GM12873 (cell line): ENCODE measurements around the gene REEP2.

Experiments used
- TF ChIP-seq, protein P1 (sequence below): IDR thresholded peaks from 2 replicates; pipeline ENCODE4 v1.5.1; 2012; ENCODE audit warnings: low read depth, mild to moderate bottlenecking, moderate library complexity, low read length, control low read depth; ENCODE audit not compliant: insufficient read depth; ENCODE audit errors: missing control alignments

Gene REEP2

DNA sequence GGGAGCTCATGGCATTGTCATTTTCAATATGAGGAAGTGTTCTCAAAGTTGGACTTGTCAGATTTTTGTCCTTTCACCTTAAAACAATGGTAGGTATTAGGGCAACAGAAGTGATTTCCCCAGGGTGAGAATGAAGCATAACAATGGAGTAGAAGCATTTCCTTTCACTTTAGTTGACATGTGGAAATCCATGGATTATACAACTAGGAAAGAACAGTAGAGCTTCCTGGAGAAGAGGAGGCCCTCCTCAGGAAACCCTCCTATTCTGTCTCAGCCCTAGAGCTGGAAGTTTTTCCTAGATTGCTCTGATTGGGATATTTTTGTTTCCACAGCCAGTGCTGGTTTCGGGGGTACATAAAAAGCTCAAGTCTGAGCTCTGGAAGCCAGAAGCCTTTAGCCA lies 13.8 kb upstream of the REEP2 start:
- TF ChIP-seq, protein P1, sequence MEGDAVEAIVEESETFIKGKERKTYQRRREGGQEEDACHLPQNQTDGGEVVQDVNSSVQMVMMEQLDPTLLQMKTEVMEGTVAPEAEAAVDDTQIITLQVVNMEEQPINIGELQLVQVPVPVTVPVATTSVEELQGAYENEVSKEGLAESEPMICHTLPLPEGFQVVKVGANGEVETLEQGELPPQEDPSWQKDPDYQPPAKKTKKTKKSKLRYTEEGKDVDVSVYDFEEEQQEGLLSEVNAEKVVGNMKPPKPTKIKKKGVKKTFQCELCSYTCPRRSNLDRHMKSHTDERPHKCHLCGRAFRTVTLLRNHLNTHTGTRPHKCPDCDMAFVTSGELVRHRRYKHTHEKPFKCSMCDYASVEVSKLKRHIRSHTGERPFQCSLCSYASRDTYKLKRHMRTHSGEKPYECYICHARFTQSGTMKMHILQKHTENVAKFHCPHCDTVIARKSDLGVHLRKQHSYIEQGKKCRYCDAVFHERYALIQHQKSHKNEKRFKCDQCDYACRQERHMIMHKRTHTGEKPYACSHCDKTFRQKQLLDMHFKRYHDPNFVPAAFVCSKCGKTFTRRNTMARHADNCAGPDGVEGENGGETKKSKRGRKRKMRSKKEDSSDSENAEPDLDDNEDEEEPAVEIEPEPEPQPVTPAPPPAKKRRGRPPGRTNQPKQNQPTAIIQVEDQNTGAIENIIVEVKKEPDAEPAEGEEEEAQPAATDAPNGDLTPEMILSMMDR: no peak

GRCh38 chr5:138435943-138436342 lies 2.9 kb upstream of the REEP2 start:
- TF ChIP-seq, protein P1: no peak

GRCh38 chr5:138438003-138438723 lies 694 bp upstream of the REEP2 start:
- TF ChIP-seq, protein P1: no peak

DNA sequence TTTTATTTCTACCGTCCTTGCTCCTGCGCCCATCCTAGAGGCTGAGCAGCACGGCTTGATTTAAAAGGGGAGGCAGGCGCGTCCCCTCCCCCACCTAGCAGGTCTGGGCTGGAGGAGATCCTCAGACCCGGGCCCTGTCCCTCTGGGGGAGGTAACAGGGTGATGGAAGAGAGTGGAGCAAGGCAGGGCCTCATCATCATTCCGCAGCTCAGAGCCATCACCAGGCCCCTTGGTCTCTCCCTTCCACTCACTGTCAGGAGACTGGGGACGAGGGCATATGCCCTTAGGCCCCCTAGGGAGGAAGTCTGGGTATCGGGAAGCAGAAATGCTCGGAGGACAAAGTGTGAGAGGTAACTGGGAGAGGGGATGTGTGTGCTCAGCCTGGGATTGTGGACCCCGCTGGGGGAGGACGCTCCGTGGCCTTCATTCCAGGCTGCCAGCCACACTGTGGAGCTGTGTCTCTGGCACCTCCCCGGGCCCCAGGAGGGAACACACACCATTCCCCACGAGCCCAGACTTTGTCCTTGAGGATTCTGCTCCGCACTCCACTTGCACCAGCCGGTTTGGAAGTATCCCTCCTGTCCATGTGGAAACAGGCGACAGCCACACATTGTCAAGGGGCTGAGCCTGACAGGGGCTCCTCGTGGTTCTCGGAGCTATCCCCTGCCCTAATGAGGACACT lies 761 bp downstream of the REEP2 start:
- TF ChIP-seq, protein P1: no peak

DNA sequence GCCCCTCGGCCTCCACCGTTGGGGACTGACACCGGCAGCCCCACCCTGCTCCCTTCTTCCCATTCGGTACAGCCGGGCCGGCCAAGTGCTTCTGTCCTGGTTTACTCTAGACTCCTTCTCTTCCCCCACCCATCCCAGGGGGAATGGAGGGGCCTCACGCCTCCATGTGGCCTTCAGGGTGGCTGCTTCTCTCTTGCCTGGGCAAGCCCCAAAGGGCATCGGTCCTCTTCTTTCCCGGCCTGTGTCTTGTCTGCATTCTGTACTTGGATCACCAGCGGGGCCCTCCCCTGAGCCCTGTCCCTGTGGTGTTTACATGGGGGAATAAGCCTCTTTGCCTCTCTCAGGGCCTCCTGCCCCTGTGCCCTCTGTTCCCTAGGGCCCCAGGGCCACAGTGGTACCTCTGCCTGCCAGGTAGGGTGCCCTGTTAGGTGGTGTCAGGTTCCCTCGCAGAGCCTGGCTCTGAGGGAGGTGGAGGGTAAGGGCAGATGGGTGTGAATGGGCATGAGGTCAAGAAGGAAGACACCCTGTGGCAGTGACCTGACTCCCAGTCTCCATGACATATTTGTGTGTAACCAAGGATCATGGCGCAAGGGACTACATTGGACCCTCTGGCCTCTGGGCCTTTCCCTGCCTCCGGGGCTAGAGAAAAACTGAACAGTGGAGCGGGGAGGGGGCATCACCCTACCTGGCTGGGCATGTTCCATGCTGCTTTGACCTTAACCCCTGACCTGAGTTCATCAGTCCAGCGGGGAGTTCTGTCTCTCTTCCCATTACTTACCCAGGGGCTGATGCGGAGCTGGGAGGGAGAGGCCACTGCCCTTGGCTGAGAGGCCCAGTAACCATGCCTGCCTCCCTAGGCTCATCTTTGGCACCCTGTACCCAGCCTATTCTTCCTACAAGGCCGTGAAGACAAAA lies 1.6 kb downstream of the REEP2 start:
- TF ChIP-seq, protein P1: no peak

DNA sequence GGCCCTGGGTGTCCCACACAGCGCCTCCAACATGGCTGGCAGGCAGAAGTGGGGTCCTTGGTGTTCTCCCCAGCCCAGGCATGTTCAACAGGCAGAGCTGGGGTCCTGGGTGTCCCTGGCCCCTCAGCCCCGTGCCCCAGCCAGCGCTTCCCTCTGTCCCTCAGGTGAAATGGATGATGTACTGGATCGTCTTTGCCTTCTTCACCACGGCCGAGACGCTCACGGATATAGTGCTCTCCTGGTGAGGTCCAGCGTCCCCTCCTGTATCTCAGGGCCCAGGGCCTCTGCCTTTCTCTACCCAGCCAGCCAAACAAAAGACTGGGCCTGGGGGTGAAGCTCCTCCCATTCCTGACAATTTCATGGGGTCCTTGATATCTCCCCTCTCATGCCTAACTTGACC lies 2.4 kb downstream of the REEP2 start:
- TF ChIP-seq, protein P1: no peak
